H9 (cell line): ENCODE results near the gene STX1A. TPM values are rescaled to one million over a fixed set of nuclear protein-coding genes. Genes with fewer than 3 reads are reported as not detected.

Experiments
- DNase-seq: peaks from one replicate; pipeline ENCODE4 v3.0.0-alpha.2; 2017
- H2AFZ ChIP-seq: one replicate; pipeline ENCODE4 v1.6.1; 2013; ENCODE audit warnings: mild to moderate bottlenecking, low read length, control low read depth, moderate library complexity
- H2AK5ac ChIP-seq: 2 replicates; pipeline ENCODE4 v1.6.1; 2013; ENCODE audit warnings: low read length, control low read depth, mixed read lengths; ENCODE audit not compliant: insufficient read length
- H2BK120ac ChIP-seq: one replicate; pipeline ENCODE4 v1.6.1; 2013; ENCODE audit warnings: low read depth, mild to moderate bottlenecking, low read length, control low read depth, inconsistent platforms; ENCODE audit not compliant: poor library complexity, severe bottlenecking
- H2BK12ac ChIP-seq: 2 replicates; pipeline ENCODE4 v1.6.1; 2013; ENCODE audit warnings: low read length, control low read depth, mixed read lengths, low read depth; ENCODE audit not compliant: insufficient read length
- H2BK15ac ChIP-seq: 2 replicates; pipeline ENCODE4 v1.6.1; 2013; ENCODE audit warnings: low read depth, low read length, control low read depth
- H2BK20ac ChIP-seq: one replicate; pipeline ENCODE4 v1.6.1; 2013; ENCODE audit warnings: low read depth, mild to moderate bottlenecking, low read length, control low read depth, inconsistent platforms; ENCODE audit not compliant: poor library complexity, severe bottlenecking
- H2BK5ac ChIP-seq: 2 replicates; pipeline ENCODE4 v1.6.1; 2013; ENCODE audit warnings: low read length, control low read depth, mixed read lengths; ENCODE audit not compliant: insufficient read length
- H3K14ac ChIP-seq: 2 replicates; pipeline ENCODE4 v1.6.1; 2013; ENCODE audit warnings: low read length, control low read depth; ENCODE audit not compliant: insufficient read depth
- H3K18ac ChIP-seq: 2 replicates; pipeline ENCODE4 v1.6.1; 2013; ENCODE audit warnings: low read depth, mild to moderate bottlenecking, mixed read lengths, low read length, control low read depth; ENCODE audit not compliant: insufficient read length
- H3K23ac ChIP-seq: 2 replicates; pipeline ENCODE4 v1.6.1; 2013; ENCODE audit warnings: low read length, control low read depth, mixed read lengths, low read depth; ENCODE audit not compliant: insufficient read length
- H3K23me2 ChIP-seq: 2 replicates; pipeline ENCODE4 v1.6.1; 2013; ENCODE audit warnings: low read depth, mild to moderate bottlenecking, mixed read lengths, low read length, control low read depth; ENCODE audit not compliant: insufficient read length, poor library complexity, severe bottlenecking
- H3K27ac ChIP-seq: 2 replicates; pipeline ENCODE4 v1.5.1; 2013; ENCODE audit warnings: low read length, control low read depth, mixed read lengths, low read depth; ENCODE audit not compliant: insufficient read length
- H3K27me3 ChIP-seq: 2 replicates; pipeline ENCODE4 v1.6.1; 2013; ENCODE audit warnings: low read length, control low read depth, inconsistent platforms; ENCODE audit not compliant: insufficient read depth
- H3K4ac ChIP-seq: 2 replicates; pipeline ENCODE4 v1.6.1; 2013; ENCODE audit warnings: low read depth, mild to moderate bottlenecking, control low read depth, inconsistent platforms, low read length, moderate library complexity
- H3K4me1 ChIP-seq: 2 replicates; pipeline ENCODE4 v1.6.1; 2013; ENCODE audit warnings: low read length, control low read depth, inconsistent platforms; ENCODE audit not compliant: insufficient read depth
- H3K4me2 ChIP-seq: 2 replicates; pipeline ENCODE4 v1.6.1; 2013; ENCODE audit warnings: low read length, control low read depth, mixed read lengths; ENCODE audit not compliant: insufficient read length, insufficient read depth
- H3K56ac ChIP-seq: 2 replicates; pipeline ENCODE4 v1.6.1; 2013; ENCODE audit warnings: low read depth, mild to moderate bottlenecking, mixed read lengths, low read length, control low read depth; ENCODE audit not compliant: insufficient read length
- H3K79me1 ChIP-seq: 2 replicates; pipeline ENCODE4 v1.6.1; 2013; ENCODE audit warnings: low read depth, mild to moderate bottlenecking, moderate library complexity, low read length, control low read depth, inconsistent platforms; ENCODE audit not compliant: insufficient read depth, poor library complexity, severe bottlenecking
- H3K79me2 ChIP-seq: 2 replicates; pipeline ENCODE4 v1.6.1; 2013; ENCODE audit warnings: low read length, control low read depth, inconsistent platforms; ENCODE audit not compliant: insufficient read depth
- H3K9ac ChIP-seq: 2 replicates; pipeline ENCODE4 v1.6.1; 2013; ENCODE audit warnings: low read length, control low read depth, mixed read lengths; ENCODE audit not compliant: insufficient read length; ENCODE audit errors: extremely low read depth
- H3K9me3 ChIP-seq: one replicate; pipeline ENCODE4 v1.6.1; 2013; ENCODE audit warnings: low read depth, low read length, inconsistent platforms; ENCODE audit not compliant: control insufficient read depth
- H3T11ph ChIP-seq: one replicate; pipeline ENCODE4 v1.6.1; 2013; ENCODE audit warnings: mild to moderate bottlenecking, low read length, control low read depth, inconsistent platforms
- H4K20me1 ChIP-seq: one replicate; pipeline ENCODE4 v1.6.1; 2013; ENCODE audit not compliant: control insufficient read depth, insufficient read length, insufficient read depth
- H4K5ac ChIP-seq: 2 replicates; pipeline ENCODE4 v1.6.1; 2013; ENCODE audit warnings: low read depth, mild to moderate bottlenecking, mixed read lengths, low read length, control low read depth; ENCODE audit not compliant: insufficient read length
- H4K8ac ChIP-seq: replicated peaks from 2 replicates; pipeline ENCODE4 v1.6.1; 2013; ENCODE audit warnings: low read length, control low read depth, mixed read lengths, low read depth; ENCODE audit not compliant: insufficient read length
- H4K91ac ChIP-seq: 2 replicates; pipeline ENCODE4 v1.6.1; 2013; ENCODE audit warnings: low read depth, mild to moderate bottlenecking, moderate library complexity, mixed read lengths, low read length, control low read depth; ENCODE audit not compliant: insufficient read length
- H3K27ac Mint-ChIP-seq, 3 experiments: 2 replicates in 2 of 3; 3 replicates in 1 of 3; pipeline ENCODE4 v1.8.0; 2020 to 2021; ENCODE audit warnings: mixed read lengths in 3 of 3, mild to moderate bottlenecking in 1 of 3, moderate library complexity in 1 of 3
- H3K27me3 Mint-ChIP-seq: 2 replicates; pipeline ENCODE4 v1.8.0; 2021; ENCODE audit warnings: low read depth, mild to moderate bottlenecking, moderate library complexity, mixed read lengths
- H3K36me3 Mint-ChIP-seq, 3 experiments: 2 replicates in 2 of 3; 3 replicates in 1 of 3; pipeline ENCODE4 v1.8.0; 2020 to 2021; ENCODE audit warnings: low read depth in 3 of 3, mixed read lengths in 3 of 3; ENCODE audit not compliant: insufficient read depth in 1 of 3
- H3K4me1 Mint-ChIP-seq, 2 experiments: 2 replicates each; pipeline ENCODE4 v1.8.0; 2020; ENCODE audit warnings: mixed read lengths in 2 of 2
- H3K4me3 Mint-ChIP-seq, 2 experiments: 2 replicates in 1 of 2; 3 replicates in 1 of 2; pipeline ENCODE4 v1.8.0; 2020 to 2021; ENCODE audit warnings: mild to moderate bottlenecking in 2 of 2, mixed read lengths in 2 of 2, moderate library complexity in 1 of 2
- H3K9me3 Mint-ChIP-seq, 2 experiments: 2 replicates in 1 of 2; 3 replicates in 1 of 2; pipeline ENCODE4 v1.8.0; 2020; ENCODE audit warnings: mild to moderate bottlenecking in 2 of 2, mixed read lengths in 2 of 2, moderate library complexity in 1 of 2
- WGBS: extraction: QIAGEN DNeasy Blood & Tissue Kit; methylation state at CpG from one replicate; pipeline ENCODE4 v1.1.7; 2013; ENCODE audit warnings: missing lambda C conversion rate, low lambda C conversion rate, mixed read lengths; ENCODE audit not compliant: insufficient read length; ENCODE audit errors: extremely low coverage; 5-methylcytosine and 5-hydroxymethylcytosine counted together
- total RNA-seq: library from RNA; stranded (reverse); gene quantifications from 2 replicates; pipeline ENCODE4 v1.2.1, GENCODE V29; 2021
- TF ChIP-seq, protein P1 (sequence below): fragments of 200-600 bp; sonication (generic); conservative IDR thresholded peaks from 3 replicates; pipeline ENCODE4 v1.8.0; 2021; ENCODE audit warnings: antibody characterized with exemption, mild to moderate bottlenecking

STX1A gene
- total RNA-seq, 1 experiment from 2014 or later, result 10.1 TPM

- Histone ChIP-seq H2BK12ac (no peak overlapping the region), H3K4ac (no peak overlapping the region), H3K9ac (no peak overlapping the region), H2AK5ac (no peak overlapping the region), H3T11ph (no peak overlapping the region), H3K23ac (no peak overlapping the region), H2BK120ac (no peak overlapping the region), H3K4me2 (no peak overlapping the region), H3K23me2 (peaks cover 10% of the 10 kb centered on the region), H4K20me1 (no peaks in the 10 kb centered on the region), H3K79me2 (no peaks in the 10 kb centered on the region), H4K91ac (no peak overlapping the region), H4K5ac (no peak overlapping the region), H2AFZ (no peak overlapping the region), H2BK20ac (no peak overlapping the region), H3K27me3 (no peaks in the 10 kb centered on the region), H3K14ac (no peak overlapping the region; the same call in 1 of the 2 replicates), H3K79me1 (no peaks in the 10 kb centered on the region), H3K4me1 (no peaks in the 10 kb centered on the region), H2BK5ac (no peak overlapping the region), H3K9me3 (no peaks in the 10 kb centered on the region), H4K8ac (no peak overlapping the region), H3K27ac (no peak overlapping the region), H3K56ac (no peak overlapping the region), H2BK15ac (no peak overlapping the region), H3K18ac (no peak overlapping the region)
- no peaks in the 10 kb centered on the region for H3K9me3 Mint-ChIP-seq
- peak; percentile 94 for DNase-seq
- peak overlapping the region; percentile 59 to 86 (median 71); a peak in 5 of 7 replicates for H3K27ac Mint-ChIP-seq
- TF ChIP-seq, protein P1, sequence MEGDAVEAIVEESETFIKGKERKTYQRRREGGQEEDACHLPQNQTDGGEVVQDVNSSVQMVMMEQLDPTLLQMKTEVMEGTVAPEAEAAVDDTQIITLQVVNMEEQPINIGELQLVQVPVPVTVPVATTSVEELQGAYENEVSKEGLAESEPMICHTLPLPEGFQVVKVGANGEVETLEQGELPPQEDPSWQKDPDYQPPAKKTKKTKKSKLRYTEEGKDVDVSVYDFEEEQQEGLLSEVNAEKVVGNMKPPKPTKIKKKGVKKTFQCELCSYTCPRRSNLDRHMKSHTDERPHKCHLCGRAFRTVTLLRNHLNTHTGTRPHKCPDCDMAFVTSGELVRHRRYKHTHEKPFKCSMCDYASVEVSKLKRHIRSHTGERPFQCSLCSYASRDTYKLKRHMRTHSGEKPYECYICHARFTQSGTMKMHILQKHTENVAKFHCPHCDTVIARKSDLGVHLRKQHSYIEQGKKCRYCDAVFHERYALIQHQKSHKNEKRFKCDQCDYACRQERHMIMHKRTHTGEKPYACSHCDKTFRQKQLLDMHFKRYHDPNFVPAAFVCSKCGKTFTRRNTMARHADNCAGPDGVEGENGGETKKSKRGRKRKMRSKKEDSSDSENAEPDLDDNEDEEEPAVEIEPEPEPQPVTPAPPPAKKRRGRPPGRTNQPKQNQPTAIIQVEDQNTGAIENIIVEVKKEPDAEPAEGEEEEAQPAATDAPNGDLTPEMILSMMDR, result peak; percentile 94
- no CpG with 5 or more reads among the region's 16 CpGs for WGBS
- peaks cover 3% of the 10 kb centered on the region for H3K27me3 Mint-ChIP-seq
- H3K4me3 Mint-ChIP-seq, result no peak overlapping the region
- peaks cover 10 to 20% of the 10 kb centered on the region in 2 experiments for H3K4me1 Mint-ChIP-seq
- peaks cover 6 to 23% (median 20%) of the 10 kb centered on the region in 3 experiments; a peak in 6 of 7 replicates for H3K36me3 Mint-ChIP-seq
Observed at GRCh38 chr7:73734619-73735527, 15.4 kb upstream of the STX1A start.
